ENCODE data around the gene GPR39. TPM values are rescaled to one million over a fixed set of nuclear protein-coding genes. Genes with fewer than 3 reads are reported as not detected.

GPR39 gene
- total RNA-seq, 6 donors from 2014 or later, result 10.1 to 45.9 (median 24.0) TPM

- Histone ChIP-seq H3K9me3 (peaks cover 0 to 10% (median 7%) of the 10 kb centered on the region in 4 donors), H3K36me3 (no peaks in the 10 kb centered on the region), H3K4me3 (no peak overlapping the region), H3K27me3 (no peaks in the 10 kb centered on the region), H3K27ac (no peak overlapping the region), H3K4me1 (no peaks in the 10 kb centered on the region)
- DNase-seq, result no peak
- TF ChIP-seq POLR2AphosphoS5 (IDR thresholded peaks at IDR 0.05), result no peak
- TF ChIP-seq EP300 (IDR thresholded peaks at IDR 0.05), result no peak
- TF ChIP-seq CTCF (IDR thresholded peaks at IDR 0.05), result no peak
- no peak for TF ChIP-seq POLR2A (IDR thresholded peaks at IDR 0.05)
- ATAC-seq (ENCODE audit: low FRiP score in 2 of 2), result no peak
Measured at GRCh38 chr2:132497591-132497990, 81.0 kb downstream of the GPR39 start.

GRCh38 chr2:132503701-132504100 is 87.1 kb downstream of the GPR39 start:
- Histone ChIP-seq H3K4me3 (no peak overlapping the region), H3K4me1 (no peaks in the 10 kb centered on the region), H3K9me3 (peaks cover 6 to 35% (median 24%) of the 10 kb centered on the region in 4 donors), H3K36me3 (no peaks in the 10 kb centered on the region), H3K27me3 (no peaks in the 10 kb centered on the region), H3K27ac (no peak overlapping the region)
- TF ChIP-seq EP300 (IDR thresholded peaks at IDR 0.05) (no peak), POLR2A (IDR thresholded peaks at IDR 0.05) (no peak), POLR2AphosphoS5 (IDR thresholded peaks at IDR 0.05) (no peak), CTCF (IDR thresholded peaks at IDR 0.05) (no peak)
- no peak for DNase-seq
- no peak for ATAC-seq (ENCODE audit: low FRiP score in 2 of 2)
- 50 to 82% methylated on average over 1 of the region's 1 CpG for WGBS, 2 donors

- Histone ChIP-seq H3K27ac (no peak overlapping the region), H3K27me3 (no peaks in the 10 kb centered on the region), H3K9me3 (peaks cover 0 to 2% (median 0%) of the 10 kb centered on the region in 4 donors), H3K4me3 (no peak overlapping the region), H3K36me3 (no peaks in the 10 kb centered on the region), H3K4me1 (no peaks in the 10 kb centered on the region)
- DNase-seq, result no peak
- ATAC-seq (ENCODE audit: low FRiP score in 2 of 2), result no peak
- no peak for TF ChIP-seq CTCF (IDR thresholded peaks at IDR 0.05)
- no peak for TF ChIP-seq POLR2A (IDR thresholded peaks at IDR 0.05)
- no peak for TF ChIP-seq POLR2AphosphoS5 (IDR thresholded peaks at IDR 0.05)
- no peak for TF ChIP-seq EP300 (IDR thresholded peaks at IDR 0.05)
- 40 to 61% methylated on average over 2 of the region's 2 CpGs for WGBS, 2 donors
Measured at GRCh38 chr2:132515010-132515409, 98.4 kb downstream of the GPR39 start.

- no peak for ATAC-seq (ENCODE audit: low FRiP score in 2 of 2)
- WGBS, 2 donors, result 80 to 97% methylated on average over 1 of the region's 1 CpG
- no peak overlapping the region for H3K27ac ChIP-seq
- H3K36me3 ChIP-seq, result no peaks in the 10 kb centered on the region
- no peaks in the 10 kb centered on the region for H3K4me1 ChIP-seq
- no peak for TF ChIP-seq POLR2AphosphoS5 (IDR thresholded peaks at IDR 0.05)
- TF ChIP-seq CTCF (IDR thresholded peaks at IDR 0.05), result no peak
- no peak for TF ChIP-seq POLR2A (IDR thresholded peaks at IDR 0.05)
- no peak for TF ChIP-seq EP300 (IDR thresholded peaks at IDR 0.05)
- H3K27me3 ChIP-seq, result no peaks in the 10 kb centered on the region
- H3K4me3 ChIP-seq, result no peak overlapping the region
- H3K9me3 ChIP-seq, result peaks cover 0 to 2% (median 0%) of the 10 kb centered on the region in 4 donors
- DNase-seq, result no peak
Measured at GRCh38 chr2:132517386-132517785, 100.8 kb downstream of the GPR39 start.

- no peak overlapping the region for H3K27ac ChIP-seq
- ATAC-seq (ENCODE audit: low FRiP score in 2 of 2) (no peak), DNase-seq (no peak)
- peaks cover 0 to 2% (median 0%) of the 10 kb centered on the region in 4 donors for H3K9me3 ChIP-seq
- no peaks in the 10 kb centered on the region for H3K36me3 ChIP-seq
- 78 to 95% methylated on average over 4 of the region's 4 CpGs for WGBS, 2 donors
- TF ChIP-seq POLR2A (IDR thresholded peaks at IDR 0.05) (no peak), CTCF (IDR thresholded peaks at IDR 0.05) (no peak), EP300 (IDR thresholded peaks at IDR 0.05) (no peak), POLR2AphosphoS5 (IDR thresholded peaks at IDR 0.05) (no peak)
- no peaks in the 10 kb centered on the region for H3K27me3 ChIP-seq
- no peaks in the 10 kb centered on the region for H3K4me1 ChIP-seq
- no peak overlapping the region for H3K4me3 ChIP-seq
Measured at GRCh38 chr2:132518302-132518701, 101.7 kb downstream of the GPR39 start.

All from upper lobe of left lung (tissue), 6 donors.